OCI-LY7 (cell line): ENCODE results near the gene KCNIP4. TPM values are rescaled to one million over a fixed set of nuclear protein-coding genes. Genes with fewer than 3 reads are reported as not detected.
"Not testable (repeated sequence)": the region's sequence is repeated elsewhere in the genome, so short reads cannot be mapped to it uniquely, and the experiment has no call there.

Source experiments
- BruUV-seq: library from RNA; stranded (reverse); fragments of 400-500 nt; replicated peaks from 2 replicates; lab custom pipeline; 2021; lab: Mats Ljungman, UMichigan
- CTCF ChIA-PET: fragments of 300-600 bp; sonication (Branson Sonifier 250); formaldehyde crosslinking; loops from one replicate; lab custom pipeline; 2022; ENCODE audit warnings: antibody characterized with exemption; ENCODE audit not compliant: unreplicated experiment; lab: Charles Lee
- POLR2A ChIA-PET: fragments of 300-600 bp; sonication (Branson Sonifier 250); formaldehyde crosslinking; loops from one replicate; lab custom pipeline; 2022; ENCODE audit warnings: antibody characterized with exemption; lab: Charles Lee
- DNase-seq: peaks from one replicate; pipeline ENCODE4 v3.0.0-alpha.2; 2015; ENCODE audit warnings: low spot score
- H2AFZ ChIP-seq: fragments of 200-600 bp; sonication (generic), shearing (Covaris generic); 2 replicates; pipeline ENCODE4 v1.6.1; 2014; ENCODE audit warnings: mild to moderate bottlenecking, antibody characterized with exemption, low read length, moderate library complexity
- H3K27ac ChIP-seq: fragments of 200-600 bp; sonication (generic); 2 replicates; pipeline ENCODE4 v1.5.1; 2014; ENCODE audit warnings: mixed run types, low read depth, mild to moderate bottlenecking, moderate library complexity, low read length, inconsistent platforms; ENCODE audit not compliant: poor library complexity, severe bottlenecking
- H3K36me3 ChIP-seq: fragments of 200-600 bp; sonication (generic); 2 replicates; pipeline ENCODE4 v1.6.1; 2014; ENCODE audit warnings: mild to moderate bottlenecking, antibody characterized with exemption, low read length, moderate library complexity, mixed read lengths; ENCODE audit not compliant: insufficient read depth
- H3K4me1 ChIP-seq: fragments of 200-600 bp; sonication (generic); 2 replicates; pipeline ENCODE4 v1.5.1; 2014; ENCODE audit warnings: mild to moderate bottlenecking, low read length; ENCODE audit not compliant: insufficient read depth, poor library complexity, severe bottlenecking
- H3K4me2 ChIP-seq: fragments of 200-600 bp; sonication (generic); 2 replicates; pipeline ENCODE4 v1.6.1; 2014; ENCODE audit warnings: mild to moderate bottlenecking, low read length
- H3K4me3 ChIP-seq: fragments of 200-600 bp; sonication (generic); 2 replicates; pipeline ENCODE4 v1.5.1; 2014; ENCODE audit warnings: mild to moderate bottlenecking, low read depth, low read length; ENCODE audit not compliant: poor library complexity, severe bottlenecking
- H3K79me2 ChIP-seq: fragments of 200-600 bp; sonication (generic); 2 replicates; pipeline ENCODE4 v1.6.1; 2016; ENCODE audit warnings: low read depth, mild to moderate bottlenecking, low read length, moderate library complexity, mixed read lengths; ENCODE audit not compliant: insufficient read depth
- H3K9me2 ChIP-seq: fragments of 200-600 bp; sonication (generic); 2 replicates; pipeline ENCODE4 v1.6.1; 2016; ENCODE audit warnings: mild to moderate bottlenecking, low read length, mixed read lengths; ENCODE audit not compliant: insufficient read depth
- H3K9me3 ChIP-seq: fragments of 200-600 bp; sonication (generic); 2 replicates; pipeline ENCODE4 v1.6.1; 2014; ENCODE audit warnings: mild to moderate bottlenecking, mixed run types, low read length, mixed read lengths
- H4K20me1 ChIP-seq: fragments of 200-600 bp; sonication (generic); 2 replicates; pipeline ENCODE4 v1.6.1; 2014; ENCODE audit warnings: mild to moderate bottlenecking, antibody characterized with exemption, low read length, moderate library complexity, mixed read lengths; ENCODE audit not compliant: insufficient read depth
- CTCF ChIP-seq: fragments of 200-600 bp; sonication (generic); conservative IDR thresholded peaks from 2 replicates; pipeline ENCODE4 v1.5.1; 2014; ENCODE audit warnings: mild to moderate bottlenecking, antibody characterized with exemption, low read length, moderate library complexity, mixed read lengths
- EZH2phosphoT487 ChIP-seq: fragments of 200-600 bp; sonication (generic); IDR thresholded peaks from 2 replicates; pipeline ENCODE4 v1.6.1; 2018; ENCODE audit warnings: low read depth, borderline replicate concordance, mild to moderate bottlenecking, mixed run types, antibody characterized with exemption, low read length, moderate library complexity, mixed read lengths
- intact Hi-C: fragments of 100-400 bp; cut with micrococcal nuclease; formaldehyde crosslinking; loops from one replicate; pipeline ENCODE4 v1.10.0; 2022; ENCODE audit not compliant: unreplicated experiment
- total RNA-seq, 2 experiments: library from RNA; depleted of rRNA in 1 of 2; stranded (reverse); fragments of >200 nt in 1 of 2; shearing (Covaris generic) in 1 of 2; gene quantifications; 2 replicates each; pipeline ENCODE4 v1.2.3, GENCODE V29; 2014 to 2022

The KCNIP4 gene
- total RNA-seq, 2 experiments from 2014 or later, result not detected

- DNase-seq, result no peak
- Histone ChIP-seq H3K36me3 (no peaks in the 10 kb centered on the region), H3K4me3 (no peak overlapping the region), H3K4me2 (no peak overlapping the region), H3K9me3 (no peaks in the 10 kb centered on the region), H3K79me2 (no peaks in the 10 kb centered on the region), H4K20me1 (no peaks in the 10 kb centered on the region), H3K9me2 (no peaks in the 10 kb centered on the region), H3K27ac (no peak overlapping the region), H2AFZ (no peak overlapping the region), H3K4me1 (no peaks in the 10 kb centered on the region)
- ChIA-PET POLR2A (no interaction called here), CTCF (no interaction called here)
- intact Hi-C loops, result no loop called here
- TF ChIP-seq EZH2phosphoT487 (no peak), CTCF (no peak)
- no TSS peak for BruUV-seq
These were observed 581.7 kb downstream of the KCNIP4 start for GRCh38 chr4:21366840-21367239.

GRCh38 chr4:21366312-21366711 is 582.3 kb downstream of the KCNIP4 start:
- intact Hi-C loops, result no loop called here
- no peaks in the 10 kb centered on the region for H3K79me2 ChIP-seq
- H2AFZ ChIP-seq, result no peak overlapping the region
- no peak overlapping the region for H3K4me3 ChIP-seq
- no peaks in the 10 kb centered on the region for H4K20me1 ChIP-seq
- H3K9me2 ChIP-seq, result no peaks in the 10 kb centered on the region
- no peak overlapping the region for H3K27ac ChIP-seq
- no peaks in the 10 kb centered on the region for H3K36me3 ChIP-seq
- H3K9me3 ChIP-seq, result no peaks in the 10 kb centered on the region
- H3K4me1 ChIP-seq, result no peaks in the 10 kb centered on the region
- no TSS peak for BruUV-seq
- H3K4me2 ChIP-seq, result no peak overlapping the region
- ChIA-PET POLR2A (no interaction called here), CTCF (no interaction called here)
- TF ChIP-seq CTCF, result no peak
- TF ChIP-seq EZH2phosphoT487, result no peak
- no peak for DNase-seq

- Histone ChIP-seq H4K20me1 (no peaks in the 10 kb centered on the region), H2AFZ (no peak overlapping the region), H3K9me3 (no peaks in the 10 kb centered on the region), H3K4me2 (no peak overlapping the region), H3K27ac (no peak overlapping the region), H3K9me2 (no peaks in the 10 kb centered on the region), H3K4me3 (no peak overlapping the region), H3K4me1 (no peaks in the 10 kb centered on the region), H3K36me3 (no peaks in the 10 kb centered on the region), H3K79me2 (no peaks in the 10 kb centered on the region)
- CTCF ChIA-PET, result no interaction called here
- intact Hi-C loops, result no loop called here
- POLR2A ChIA-PET, result interaction anchor here (0.5 to 1.3 kb wide), 4 partner anchors 11 to 1944 kb away, joined by 3 read pairs; no protein-coding TSS in a partner anchor
- DNase-seq, result no peak
- no TSS peak for BruUV-seq
- TF ChIP-seq EZH2phosphoT487 (no peak), CTCF (no peak)
These were observed 584.9 kb downstream of the KCNIP4 start for GRCh38 chr4:21363701-21364100.

- H2AFZ ChIP-seq, H3K4me2 ChIP-seq, H3K4me1 ChIP-seq, H3K27ac ChIP-seq, H3K9me2 ChIP-seq, POLR2A ChIA-PET, H3K79me2 ChIP-seq, intact Hi-C loops, DNase-seq, H3K9me3 ChIP-seq, CTCF ChIA-PET, H3K4me3 ChIP-seq, BruUV-seq, H4K20me1 ChIP-seq, H3K36me3 ChIP-seq: not testable (repeated sequence)
These were observed 596.2 kb downstream of the KCNIP4 start for GRCh38 chr4:21352354-21352753.
